Neuronal stem cell (in vitro differentiated cells): ENCODE measurements around the gene KAT2B.

Source experiments
- DNase-seq: peaks from one replicate; pipeline ENCODE4 v3.0.0-alpha.2; 2013; ENCODE audit warnings: low spot score
- H2AFZ ChIP-seq: one replicate; pipeline ENCODE4 v1.6.1; 2013; ENCODE audit warnings: mild to moderate bottlenecking, low read length, inconsistent platforms
- H2AK5ac ChIP-seq: 2 replicates; pipeline ENCODE4 v1.6.1; 2013; ENCODE audit warnings: low read depth, mild to moderate bottlenecking, inconsistent platforms, low read length, moderate library complexity, mixed read lengths
- H2BK120ac ChIP-seq: 2 replicates; pipeline ENCODE4 v1.6.1; 2013; ENCODE audit warnings: low read depth, mild to moderate bottlenecking, inconsistent platforms, low read length, moderate library complexity, mixed read lengths
- H2BK12ac ChIP-seq: one replicate; pipeline ENCODE4 v1.6.1; 2013; ENCODE audit warnings: low read length, inconsistent platforms
- H2BK15ac ChIP-seq: 2 replicates; pipeline ENCODE4 v1.6.1; 2013; ENCODE audit warnings: mild to moderate bottlenecking, low read length, inconsistent platforms, mixed read lengths
- H2BK5ac ChIP-seq: one replicate; pipeline ENCODE4 v1.6.1; 2013; ENCODE audit warnings: inconsistent platforms, mild to moderate bottlenecking, low read length, moderate library complexity
- H3K14ac ChIP-seq: one replicate; pipeline ENCODE4 v1.6.1; 2013; ENCODE audit warnings: low read length, inconsistent platforms
- H3K18ac ChIP-seq: 2 replicates; pipeline ENCODE4 v1.6.1; 2013; ENCODE audit warnings: low read length, inconsistent platforms
- H3K23ac ChIP-seq: 2 replicates; pipeline ENCODE4 v1.6.1; 2013; ENCODE audit warnings: low read depth, mild to moderate bottlenecking, mixed read lengths, low read length, inconsistent platforms; ENCODE audit not compliant: poor library complexity
- H3K27ac ChIP-seq: replicated peaks from 3 replicates; pipeline ENCODE4 v1.5.1; 2013; ENCODE audit warnings: low read length, inconsistent platforms
- H3K27me3 ChIP-seq, 3 experiments: 2 replicates each; pipeline ENCODE4 v1.6.1; 2013; ENCODE audit warnings: low read length in 3 of 3, mild to moderate bottlenecking in 2 of 3, inconsistent platforms in 1 of 3, low read depth in 1 of 3, mixed read lengths in 1 of 3, moderate library complexity in 1 of 3; ENCODE audit not compliant: control insufficient read depth in 3 of 3, insufficient read depth in 3 of 3
- H3K36me3 ChIP-seq, 2 donors: replicated peaks in 1 of 2; 2 replicates each; pipeline ENCODE4 v1.6.1; 2013; ENCODE audit warnings: low read length in 2 of 2; ENCODE audit not compliant: control insufficient read depth in 2 of 2, insufficient read depth in 2 of 2
- H3K4ac ChIP-seq: 2 replicates; pipeline ENCODE4 v1.6.1; 2013; ENCODE audit warnings: inconsistent platforms, mild to moderate bottlenecking, low read length, moderate library complexity
- H3K4me1 ChIP-seq, 2 donors: 1 replicate in 1 of 2; 2 replicates in 1 of 2; pipeline ENCODE4 v1.6.1; 2013; ENCODE audit warnings: low read length in 2 of 2, low read depth in 1 of 2; ENCODE audit not compliant: control insufficient read depth in 2 of 2, insufficient read depth in 1 of 2
- H3K4me2 ChIP-seq: one replicate; pipeline ENCODE4 v1.6.1; 2013; ENCODE audit warnings: mild to moderate bottlenecking, low read length, inconsistent platforms; ENCODE audit not compliant: insufficient read depth, poor library complexity, severe bottlenecking
- H3K4me3 ChIP-seq, 2 donors: 2 replicates each; pipeline ENCODE4 v1.5.1; 2013; ENCODE audit warnings: low read length in 2 of 2, mild to moderate bottlenecking in 2 of 2, inconsistent platforms in 1 of 2, moderate library complexity in 1 of 2
- H3K79me1 ChIP-seq: one replicate; pipeline ENCODE4 v1.6.1; 2013; ENCODE audit warnings: low read depth, mild to moderate bottlenecking, inconsistent platforms, low read length, moderate library complexity
- H3K9ac ChIP-seq: one replicate; pipeline ENCODE4 v1.6.1; 2013; ENCODE audit warnings: mild to moderate bottlenecking, low read depth, low read length, inconsistent platforms; ENCODE audit not compliant: poor library complexity
- H3K9me3 ChIP-seq, 2 donors: replicated peaks in 1 of 2; 2 replicates each; pipeline versions ENCODE3 to v1.6.1; 2013; ENCODE audit warnings: low read length in 2 of 2, mild to moderate bottlenecking in 2 of 2, inconsistent platforms in 1 of 2, low read depth in 1 of 2, mixed read lengths in 1 of 2, moderate library complexity in 1 of 2; ENCODE audit not compliant: control insufficient read depth in 2 of 2, insufficient read depth in 1 of 2
- H4K8ac ChIP-seq: one replicate; pipeline ENCODE4 v1.6.1; 2013; ENCODE audit warnings: low read depth, mild to moderate bottlenecking, inconsistent platforms, low read length, moderate library complexity
- H4K91ac ChIP-seq: one replicate; pipeline ENCODE4 v1.6.1; 2013; ENCODE audit warnings: low read length, low read depth, mild to moderate bottlenecking, inconsistent platforms; ENCODE audit not compliant: poor library complexity
- WGBS, 2 donors: extraction: QIAGEN DNeasy Blood & Tissue Kit; methylation state at CpG; one replicate each; pipeline ENCODE4 v1.1.7; 2013; ENCODE audit warnings: missing lambda C conversion rate in 2 of 2, mixed read lengths in 1 of 2; ENCODE audit not compliant: insufficient read length in 2 of 2, insufficient replicate concordance in 1 of 2; ENCODE audit errors: extremely low coverage in 2 of 2; 5-methylcytosine and 5-hydroxymethylcytosine counted together

KAT2B gene

DNA sequence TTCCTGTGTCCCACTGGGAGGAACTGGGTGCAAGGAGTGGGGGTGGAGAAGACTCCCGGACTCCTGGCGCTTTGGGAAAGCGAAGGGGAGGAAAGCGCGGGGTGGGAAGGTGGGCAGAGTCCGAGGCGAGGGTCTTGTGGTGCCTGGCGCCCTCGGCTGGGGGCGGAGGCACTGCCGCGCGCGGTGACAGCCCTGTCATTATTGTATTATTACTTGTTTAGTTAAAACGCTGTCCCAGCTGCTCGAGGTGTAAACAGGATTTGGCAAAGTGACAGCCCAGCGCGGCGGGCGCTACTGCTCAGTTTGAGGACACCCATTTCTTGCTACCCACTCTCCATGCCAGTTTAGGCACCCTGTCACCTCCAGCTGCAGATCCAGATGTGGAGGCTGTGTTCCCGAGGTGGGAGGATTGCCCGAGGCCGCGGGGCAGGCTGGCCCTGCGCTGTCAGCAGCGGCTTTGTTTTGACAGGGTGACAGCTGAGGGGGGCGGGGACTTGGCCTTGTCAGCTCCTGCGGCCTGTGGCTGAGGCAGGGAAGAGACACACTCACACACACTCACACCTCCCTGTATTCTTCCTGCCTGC, 1.0 kb downstream of the KAT2B start:
- H3K4me2 ChIP-seq, result peak overlapping the region; percentile 93
- no peaks in the 10 kb centered on the region for H3K27me3 ChIP-seq
- H2BK12ac ChIP-seq, result no peak overlapping the region
- no peak overlapping the region for H3K4ac ChIP-seq
- H3K23ac ChIP-seq, result peak overlapping the region; percentile 76
- peak overlapping the region; percentile 97 for H2AFZ ChIP-seq
- H4K8ac ChIP-seq, result no peak overlapping the region
- H3K36me3 ChIP-seq, result no peaks in the 10 kb centered on the region
- no peak overlapping the region for H2BK15ac ChIP-seq
- H2AK5ac ChIP-seq, result no peak overlapping the region
- no CpG with 5 or more reads among the region's 28 CpGs for WGBS, 2 donors
- DNase-seq, result peak; percentile 56
- H3K14ac ChIP-seq, result no peak overlapping the region
- H3K27ac ChIP-seq, result peak overlapping the region; percentile 99
- H3K9ac ChIP-seq, result peak overlapping the region; percentile 50
- peak overlapping the region; percentile 94 for H2BK5ac ChIP-seq
- H3K79me1 ChIP-seq, result peaks cover 1% of the 10 kb centered on the region
- no peaks in the 10 kb centered on the region for H3K9me3 ChIP-seq
- H3K4me1 ChIP-seq, result peaks cover 6 to 17% of the 10 kb centered on the region in 2 donors
- H3K4me3 ChIP-seq, result peak overlapping the region; percentile 76 to 95
- no peak overlapping the region for H4K91ac ChIP-seq
- no peak overlapping the region for H2BK120ac ChIP-seq
- peak overlapping the region; percentile 68 for H3K18ac ChIP-seq

DNA sequence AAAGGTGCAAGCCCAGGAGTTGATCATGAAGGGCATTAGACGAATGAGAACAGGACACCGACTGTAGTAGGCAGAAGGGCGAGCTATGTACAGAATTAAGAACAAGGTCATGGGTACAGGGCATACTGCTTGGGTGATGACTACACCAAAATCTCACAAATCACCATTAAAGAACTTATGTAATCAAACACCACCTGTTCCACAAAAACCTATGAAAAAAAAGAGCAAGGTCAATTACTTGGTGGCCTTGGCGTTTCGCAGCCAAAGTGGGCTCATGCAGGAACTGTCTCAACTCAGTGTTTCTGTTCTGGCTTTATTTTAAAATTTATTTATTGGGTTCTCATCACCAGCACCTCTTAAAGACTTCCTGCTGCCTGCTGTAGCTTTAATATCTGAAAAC, 2.1 kb downstream of the KAT2B start:
- Histone ChIP-seq H3K4ac (no peak overlapping the region), H3K4me1 (peaks cover 9 to 17% of the 10 kb centered on the region in 2 donors)
- no CpG with 5 or more reads among the region's 5 CpGs for WGBS, 2 donors

DNA sequence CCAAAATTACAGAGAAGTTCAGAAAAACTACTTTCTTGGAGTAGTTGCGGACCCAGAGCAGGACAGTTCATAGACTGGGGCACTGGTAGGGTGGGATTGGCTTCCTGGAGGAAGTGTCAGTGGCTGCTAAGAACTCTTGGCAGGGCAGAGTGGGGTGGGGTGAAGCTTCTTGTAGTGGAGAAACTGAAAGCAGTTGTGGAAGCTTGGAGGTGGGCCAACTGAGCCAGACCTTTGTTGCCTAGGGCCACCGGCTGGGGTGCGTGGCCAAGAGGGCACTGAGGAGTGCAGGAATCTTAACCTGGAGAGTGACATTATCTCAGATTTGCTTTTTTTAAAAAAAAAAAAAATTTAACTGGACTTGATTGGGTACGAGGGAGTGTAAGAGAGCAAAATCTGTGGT, 3.1 kb downstream of the KAT2B start:
- no peak overlapping the region for H2AK5ac ChIP-seq
- no peak overlapping the region for H2BK15ac ChIP-seq
- H4K91ac ChIP-seq, result no peak overlapping the region
- peaks cover 1% of the 10 kb centered on the region for H3K79me1 ChIP-seq
- H3K9me3 ChIP-seq, result no peaks in the 10 kb centered on the region
- no peak overlapping the region for H3K18ac ChIP-seq
- H3K4me1 ChIP-seq, result peaks cover 9 to 16% of the 10 kb centered on the region in 2 donors
- DNase-seq, result no peak
- no peak overlapping the region for H3K4me2 ChIP-seq
- no peak overlapping the region for H2BK120ac ChIP-seq
- H4K8ac ChIP-seq, result no peak overlapping the region
- peak overlapping the region; percentile 5 for H3K23ac ChIP-seq
- H3K14ac ChIP-seq, result no peak overlapping the region
- no peaks in the 10 kb centered on the region for H3K27me3 ChIP-seq
- H2BK5ac ChIP-seq, result no peak overlapping the region
- WGBS, 2 donors, result no CpG with 5 or more reads among the region's 4 CpGs
- no peak overlapping the region for H3K4me3 ChIP-seq
- H3K27ac ChIP-seq, result no peak overlapping the region
- no peaks in the 10 kb centered on the region for H3K36me3 ChIP-seq
- no peak overlapping the region for H3K9ac ChIP-seq
- H3K4ac ChIP-seq, result no peak overlapping the region
- no peak overlapping the region for H2BK12ac ChIP-seq
- no peak overlapping the region for H2AFZ ChIP-seq

More for the DNA sequence above, 2.1 kb downstream of the KAT2B start:
- Histone ChIP-seq H2BK12ac (no peak overlapping the region), H2AFZ (no peak overlapping the region), H3K27ac (no peak overlapping the region), H4K91ac (no peak overlapping the region), H3K27me3 (no peaks in the 10 kb centered on the region), H2BK120ac (no peak overlapping the region), H4K8ac (no peak overlapping the region), H3K9me3 (no peaks in the 10 kb centered on the region), H3K18ac (no peak overlapping the region), H3K4me3 (no peak overlapping the region), H2BK5ac (no peak overlapping the region), H3K79me1 (peaks cover 1% of the 10 kb centered on the region), H3K23ac (no peak overlapping the region), H2BK15ac (no peak overlapping the region), H3K14ac (no peak overlapping the region), H3K9ac (no peak overlapping the region), H2AK5ac (no peak overlapping the region), H3K36me3 (no peaks in the 10 kb centered on the region), H3K4me2 (no peak overlapping the region)
- no peak for DNase-seq

DNA sequence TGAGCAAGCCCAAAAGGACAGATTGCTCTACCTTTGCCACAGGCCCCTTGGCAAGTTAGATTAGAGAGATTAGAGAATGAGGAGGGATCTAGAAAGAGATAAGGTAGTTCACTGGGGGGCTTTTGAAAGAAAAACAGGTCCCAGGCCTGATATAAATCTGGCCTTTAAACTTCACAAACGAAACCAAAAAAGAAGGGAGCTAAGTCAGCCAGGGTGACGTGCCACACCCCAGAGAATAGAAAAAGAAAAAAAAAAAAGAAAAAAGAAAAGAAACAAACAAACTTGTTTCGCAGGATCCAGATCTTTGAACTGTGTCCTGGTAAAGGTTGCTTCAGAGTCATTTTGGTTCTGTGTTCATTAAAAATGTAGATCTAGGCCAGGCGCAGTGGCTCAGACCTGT, 3.6 kb downstream of the KAT2B start:
- no peaks in the 10 kb centered on the region for H3K27me3 ChIP-seq
- no peak overlapping the region for H3K18ac ChIP-seq
- no peak overlapping the region for H4K8ac ChIP-seq
- H2AFZ ChIP-seq, result no peak overlapping the region
- no peak overlapping the region for H3K9ac ChIP-seq
- H3K4me3 ChIP-seq, result no peak overlapping the region
- H3K23ac ChIP-seq, result no peak overlapping the region
- no peak overlapping the region for H2BK5ac ChIP-seq
- H3K4me1 ChIP-seq, result peaks cover 7 to 13% of the 10 kb centered on the region in 2 donors
- no peak for DNase-seq
- H2BK15ac ChIP-seq, result no peak overlapping the region
- no peak overlapping the region for H3K4ac ChIP-seq
- no peaks in the 10 kb centered on the region for H3K36me3 ChIP-seq
- H4K91ac ChIP-seq, result no peak overlapping the region
- H2BK12ac ChIP-seq, result no peak overlapping the region
- no peak overlapping the region for H3K27ac ChIP-seq
- no peak overlapping the region for H2AK5ac ChIP-seq
- H3K79me1 ChIP-seq, result peaks cover 1% of the 10 kb centered on the region
- H2BK120ac ChIP-seq, result no peak overlapping the region
- no peak overlapping the region for H3K14ac ChIP-seq
- no CpG with 5 or more reads among the region's 4 CpGs for whole genome bisulfite sequencing, 2 donors
- H3K4me2 ChIP-seq, result no peak overlapping the region
- H3K9me3 ChIP-seq, result no peaks in the 10 kb centered on the region
